Subcutaneous abdominal adipose tissue (tissue), 5 donors: ENCODE data around the gene PEA15.
A peak's percentile ranks its signal among the peaks of the same experiment; 100 is the strongest.

Experiments
- H3K27ac ChIP-seq: one replicate; pipeline ENCODE4 v1.7.0; 2013; ENCODE audit warnings: low read depth, mild to moderate bottlenecking, inconsistent platforms, low read length, moderate library complexity
- H3K27me3 ChIP-seq, 5 donors: one replicate each; pipeline ENCODE4 v1.7.0; 2013; ENCODE audit warnings: low read length in 5 of 5, inconsistent platforms in 1 of 5; ENCODE audit not compliant: control insufficient read depth in 5 of 5, insufficient read depth in 4 of 5
- H3K36me3 ChIP-seq, 5 donors: one replicate each; pipeline ENCODE4 v1.7.0; 2013; ENCODE audit warnings: low read length in 5 of 5; ENCODE audit not compliant: control insufficient read depth in 5 of 5, insufficient read depth in 5 of 5
- H3K4me1 ChIP-seq, 5 donors: one replicate each; pipeline ENCODE4 v1.7.0; 2013; ENCODE audit warnings: low read length in 5 of 5, mild to moderate bottlenecking in 3 of 5, moderate library complexity in 1 of 5; ENCODE audit not compliant: control insufficient read depth in 5 of 5, insufficient read depth in 5 of 5
- H3K4me3 ChIP-seq, 5 donors: one replicate each; pipeline ENCODE4 v1.7.0; 2013; ENCODE audit warnings: low read length in 5 of 5, low read depth in 1 of 5
- H3K9ac ChIP-seq, 5 donors: one replicate each; pipeline ENCODE4 v1.7.0; 2013; ENCODE audit warnings: low read length in 5 of 5, mild to moderate bottlenecking in 4 of 5, moderate library complexity in 3 of 5
- H3K9me3 ChIP-seq, 5 donors: one replicate each; pipeline ENCODE4 v1.7.0; 2013; ENCODE audit warnings: low read length in 5 of 5; ENCODE audit not compliant: control insufficient read depth in 5 of 5
- donor health status: healthy.
- donor health status: healthy.
- donor health status: healthy.
- donor health status: healthy.
- donor health status: healthy.

The PEA15 gene

GRCh38 chr1:160205242-160206035, at the start of gene PEA15:
PEA15 (plus strand) TSS chr1:160205384; CDS start chr1:160211545, 6,161 bp downstream.
- Histone ChIP-seq H3K27me3 (no peaks in the 10 kb centered on the region), H3K9ac (peak within 1 kb of the TSS; percentile 39 to 98 (median 95)), H3K9me3 (no peaks in the 10 kb centered on the region), H3K36me3 (peaks cover 0 to 31% (median 17%) of the 10 kb centered on the region in 5 donors), H3K4me3 (peak within 1 kb of the TSS; percentile 60 to 93 (median 85)), H3K4me1 (peaks cover 6 to 63% (median 55%) of the 10 kb centered on the region in 5 donors), H3K27ac (peak within 1 kb of the TSS; percentile 91)

- Histone ChIP-seq H3K36me3 (no peaks in the 10 kb centered on the region), H3K27ac (no peak overlapping the region), H3K9me3 (no peaks in the 10 kb centered on the region), H3K4me1 (no peaks in the 10 kb centered on the region), H3K27me3 (no peaks in the 10 kb centered on the region), H3K9ac (no peak overlapping the region), H3K4me3 (no peak overlapping the region)
Observed at GRCh38 chr1:160156361-160156760, 48.8 kb upstream of the PEA15 start.

DNA sequence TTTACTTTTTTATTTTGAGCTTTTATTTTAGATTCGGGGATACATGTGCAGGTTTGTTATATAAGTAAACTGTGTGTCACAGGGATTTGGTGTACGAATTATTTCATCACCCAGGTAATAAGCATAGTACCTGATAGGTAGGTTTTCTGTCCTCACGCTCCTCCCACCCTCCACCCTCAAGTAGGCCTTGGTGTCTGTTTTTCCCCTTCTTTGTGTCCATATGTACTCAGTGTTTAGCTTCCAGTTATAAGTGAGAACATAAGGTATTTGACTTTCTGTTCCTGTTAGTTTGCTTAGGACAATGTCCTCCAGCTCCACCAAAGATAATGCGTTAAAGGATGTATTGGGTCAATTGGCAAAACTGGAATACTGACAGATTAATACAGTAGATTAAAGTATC, 48.0 kb upstream of the PEA15 start:
- Histone ChIP-seq H3K36me3 (no peaks in the 10 kb centered on the region), H3K9me3 (no peaks in the 10 kb centered on the region), H3K4me1 (peaks cover 0 to 1% (median 0%) of the 10 kb centered on the region in 5 donors), H3K27me3 (no peaks in the 10 kb centered on the region), H3K9ac (no peak overlapping the region), H3K27ac (no peak overlapping the region), H3K4me3 (no peak overlapping the region)

DNA sequence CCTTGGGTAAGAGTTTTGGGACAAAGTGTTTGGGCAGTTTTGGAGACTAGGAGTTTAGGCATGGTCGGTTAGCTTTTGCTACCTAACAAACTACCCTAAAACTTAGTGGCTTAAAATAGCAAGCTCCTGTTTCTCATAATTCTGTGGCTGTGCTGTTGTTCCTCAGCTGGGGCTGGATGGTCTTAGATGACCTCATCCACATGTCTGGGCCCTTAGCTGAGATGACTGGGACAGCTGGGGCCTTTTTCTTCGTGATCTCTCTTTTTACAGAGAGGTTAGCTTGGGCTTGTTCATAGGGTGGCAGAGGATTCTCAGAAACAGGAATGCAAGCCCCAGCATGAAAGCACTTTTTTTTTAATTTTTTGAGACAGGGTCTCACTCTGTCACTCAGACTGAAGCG, 47.2 kb upstream of the PEA15 start:
- no peaks in the 10 kb centered on the region for H3K27me3 ChIP-seq
- no peaks in the 10 kb centered on the region for H3K9me3 ChIP-seq
- no peak overlapping the region for H3K4me3 ChIP-seq
- H3K27ac ChIP-seq, result no peak overlapping the region
- no peaks in the 10 kb centered on the region for H3K36me3 ChIP-seq
- H3K4me1 ChIP-seq, result peaks cover 0 to 6% (median 3%) of the 10 kb centered on the region in 5 donors
- H3K9ac ChIP-seq, result no peak overlapping the region

- H3K4me3 ChIP-seq, result no peak overlapping the region
- H3K36me3 ChIP-seq, result no peaks in the 10 kb centered on the region
- H3K27me3 ChIP-seq, result no peaks in the 10 kb centered on the region
- H3K9me3 ChIP-seq, result no peaks in the 10 kb centered on the region
- no peak overlapping the region for H3K27ac ChIP-seq
- H3K9ac ChIP-seq, result no peak overlapping the region
- peaks cover 0 to 6% (median 3%) of the 10 kb centered on the region in 5 donors for H3K4me1 ChIP-seq
Observed at GRCh38 chr1:160158534-160158933, 46.6 kb upstream of the PEA15 start.

DNA sequence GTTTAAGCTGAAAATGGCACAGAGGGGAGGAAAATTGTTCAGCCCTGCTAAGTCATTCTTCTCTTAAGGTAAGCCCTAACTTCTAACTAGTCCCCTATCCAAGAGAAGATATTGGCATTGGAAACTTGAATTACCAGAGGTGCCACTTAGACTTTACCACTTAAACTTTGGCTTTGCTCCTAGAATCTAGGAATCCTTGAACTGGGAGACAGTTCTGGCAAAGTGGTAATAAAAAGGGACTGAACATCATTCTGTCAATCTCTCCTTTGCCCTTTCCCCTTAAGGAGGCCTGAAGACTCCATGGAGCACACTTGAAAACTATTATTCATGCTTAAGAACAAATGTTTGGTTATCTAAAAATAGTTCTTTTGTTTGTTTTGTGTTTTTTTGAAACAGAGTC, 45.3 kb upstream of the PEA15 start:
- Histone ChIP-seq H3K27me3 (no peaks in the 10 kb centered on the region), H3K4me3 (no peak overlapping the region), H3K27ac (no peak overlapping the region), H3K36me3 (no peaks in the 10 kb centered on the region), H3K4me1 (peaks cover 0 to 6% (median 3%) of the 10 kb centered on the region in 5 donors), H3K9me3 (no peaks in the 10 kb centered on the region), H3K9ac (no peak overlapping the region)

DNA sequence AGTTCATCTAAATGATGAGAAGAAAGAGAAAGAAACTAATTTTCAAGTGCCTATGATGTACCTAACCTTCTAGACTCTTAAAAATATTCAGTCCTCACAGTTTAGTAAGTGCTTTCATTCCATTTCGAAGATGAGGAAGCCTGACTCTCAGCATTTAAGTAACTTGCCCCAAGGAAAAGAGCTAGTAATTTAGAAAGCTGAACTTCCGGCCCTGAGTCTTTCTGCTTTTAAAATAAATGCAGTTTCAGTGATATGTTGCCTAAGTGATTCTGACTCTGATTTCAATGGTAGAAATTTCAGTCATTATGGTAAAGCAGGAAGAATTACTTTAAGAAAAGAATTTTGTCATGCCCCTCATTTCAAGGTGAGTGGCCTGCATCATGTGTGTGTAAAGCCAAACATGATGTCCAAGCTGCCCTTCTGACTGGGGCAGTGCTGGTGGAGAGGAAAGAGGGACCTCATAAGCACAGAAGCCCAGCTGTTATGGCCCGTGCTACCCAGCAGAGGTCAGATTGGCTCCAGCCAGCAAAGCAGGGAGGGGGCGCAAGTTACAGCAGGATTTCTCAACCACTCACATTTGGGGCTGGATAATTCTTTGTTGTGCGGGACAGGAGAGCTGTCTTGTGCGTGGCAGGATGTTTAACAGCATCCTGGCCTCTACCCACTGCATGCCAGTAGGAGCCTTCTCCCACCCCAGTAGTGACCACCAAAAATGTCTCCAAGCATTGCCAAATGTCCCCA, 43.0 kb upstream of the PEA15 start:
- peaks cover 0 to 6% (median 3%) of the 10 kb centered on the region in 5 donors for H3K4me1 ChIP-seq
- H3K36me3 ChIP-seq, result no peaks in the 10 kb centered on the region
- no peak overlapping the region for H3K27ac ChIP-seq
- H3K27me3 ChIP-seq, result no peaks in the 10 kb centered on the region
- no peaks in the 10 kb centered on the region for H3K9me3 ChIP-seq
- no peak overlapping the region for H3K9ac ChIP-seq
- H3K4me3 ChIP-seq, result no peak overlapping the region

DNA sequence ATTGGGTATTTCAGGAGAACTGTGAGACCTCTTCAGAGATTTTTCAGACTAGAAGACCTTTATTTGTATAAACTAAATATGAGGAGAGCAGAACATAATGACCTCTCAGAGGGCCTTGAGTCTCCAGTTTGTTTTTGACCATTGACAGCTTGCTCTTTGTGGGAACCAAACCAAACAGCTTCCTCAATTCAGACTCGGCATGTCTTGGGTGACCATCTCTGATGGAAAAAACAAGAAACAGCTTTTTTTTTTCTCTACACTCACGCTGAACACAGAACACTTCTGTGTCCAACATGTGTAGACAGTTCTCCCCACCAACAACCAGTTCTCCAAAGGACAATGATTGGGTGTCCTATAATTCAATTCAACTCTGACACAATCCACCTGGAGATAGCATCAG, 42.3 kb upstream of the PEA15 start:
- H3K27me3 ChIP-seq, result no peaks in the 10 kb centered on the region
- H3K4me3 ChIP-seq, result no peak overlapping the region
- no peaks in the 10 kb centered on the region for H3K9me3 ChIP-seq
- H3K36me3 ChIP-seq, result no peaks in the 10 kb centered on the region
- no peak overlapping the region for H3K27ac ChIP-seq
- no peak overlapping the region for H3K9ac ChIP-seq
- H3K4me1 ChIP-seq, result peaks cover 0 to 6% (median 3%) of the 10 kb centered on the region in 5 donors

DNA sequence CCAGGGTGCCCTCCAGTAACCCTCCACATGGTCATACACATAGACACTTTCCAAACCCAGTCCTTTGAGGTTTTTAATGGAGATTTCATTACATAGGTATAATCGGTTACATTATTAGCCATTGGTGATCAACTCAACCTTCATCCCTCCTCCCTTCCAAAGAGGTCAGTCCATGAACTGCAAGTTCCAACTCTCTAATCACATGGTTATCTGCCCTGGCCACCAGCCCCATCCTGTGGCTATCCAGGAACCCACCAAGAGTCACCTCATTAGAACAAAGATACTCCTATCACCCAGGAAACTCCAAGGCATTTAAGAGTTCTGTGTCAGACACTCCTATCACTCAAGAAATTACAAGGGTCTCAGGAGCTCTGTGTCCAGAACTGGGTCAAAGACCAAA, 41.6 kb upstream of the PEA15 start:
- Histone ChIP-seq H3K27ac (no peak overlapping the region), H3K9me3 (no peaks in the 10 kb centered on the region), H3K36me3 (no peaks in the 10 kb centered on the region), H3K9ac (no peak overlapping the region), H3K27me3 (no peaks in the 10 kb centered on the region), H3K4me3 (no peak overlapping the region), H3K4me1 (peaks cover 0 to 6% (median 5%) of the 10 kb centered on the region in 5 donors)

GRCh38 chr1:160164121-160164520, 41.1 kb upstream of the PEA15 start:
- Histone ChIP-seq H3K9ac (no peak overlapping the region), H3K27ac (no peak overlapping the region), H3K27me3 (no peaks in the 10 kb centered on the region), H3K4me3 (no peak overlapping the region), H3K4me1 (peaks cover 0 to 11% (median 9%) of the 10 kb centered on the region in 5 donors), H3K9me3 (no peaks in the 10 kb centered on the region), H3K36me3 (no peaks in the 10 kb centered on the region)
